Activated T-helper 17 cell treated with anti-CD3 and anti-CD28 coated beads, Interleukin-2, amount 50 U/mL, for 72 hours (primary cell): ENCODE results near the gene HDAC9. TPM values are rescaled to one million over a fixed set of nuclear protein-coding genes. Genes with fewer than 3 reads are reported as not detected.

Source experiments
- ATAC-seq: fragments of 150-1000 bp; cut with Tn5 transposase; replicated peaks from 2 replicates; pipeline ENCODE4 v1.10.0; 2021; ENCODE audit warnings: mild to moderate bottlenecking, moderate library complexity
- H3K27ac Mint-ChIP-seq: one replicate; pipeline ENCODE4 v1.8.0; 2022; ENCODE audit warnings: mixed read lengths
- H3K27me3 Mint-ChIP-seq: one replicate; pipeline ENCODE4 v1.8.0; 2022; ENCODE audit warnings: mixed read lengths
- H3K36me3 Mint-ChIP-seq: one replicate; pipeline ENCODE4 v1.8.0; 2022; ENCODE audit warnings: low read depth, mild to moderate bottlenecking, mixed read lengths
- H3K4me1 Mint-ChIP-seq: one replicate; pipeline ENCODE4 v1.8.0; 2022; ENCODE audit warnings: mixed read lengths
- H3K4me3 Mint-ChIP-seq: one replicate; pipeline ENCODE4 v1.8.0; 2022; ENCODE audit warnings: mild to moderate bottlenecking, mixed read lengths
- H3K9me3 Mint-ChIP-seq: one replicate; pipeline ENCODE4 v1.8.0; 2022; ENCODE audit warnings: mixed read lengths
- total RNA-seq, 2 donors: library from RNA; stranded (reverse); gene quantifications; one replicate each; pipeline ENCODE4 v1.2.3, GENCODE V29; 2022

The HDAC9 gene
- total RNA-seq, 2 donors from 2014 or later = 1.4 to 4.0 TPM

GRCh38 chr7:18473119-18473518, 22.4 kb upstream of the HDAC9 start:
- Mint-ChIP-seq H3K36me3 (no peaks in the 10 kb centered on the region), H3K27me3 (no peaks in the 10 kb centered on the region), H3K4me3 (no peak overlapping the region), H3K9me3 (no peaks in the 10 kb centered on the region), H3K27ac (no peak overlapping the region), H3K4me1 (no peaks in the 10 kb centered on the region)
- no peak for ATAC-seq

- Mint-ChIP-seq H3K36me3 (no peaks in the 10 kb centered on the region), H3K9me3 (no peaks in the 10 kb centered on the region), H3K27me3 (no peaks in the 10 kb centered on the region), H3K4me3 (no peak overlapping the region), H3K27ac (no peak overlapping the region), H3K4me1 (no peaks in the 10 kb centered on the region)
- ATAC-seq = no peak
Observed at GRCh38 chr7:18474944-18475343, 20.6 kb upstream of the HDAC9 start.

DNA sequence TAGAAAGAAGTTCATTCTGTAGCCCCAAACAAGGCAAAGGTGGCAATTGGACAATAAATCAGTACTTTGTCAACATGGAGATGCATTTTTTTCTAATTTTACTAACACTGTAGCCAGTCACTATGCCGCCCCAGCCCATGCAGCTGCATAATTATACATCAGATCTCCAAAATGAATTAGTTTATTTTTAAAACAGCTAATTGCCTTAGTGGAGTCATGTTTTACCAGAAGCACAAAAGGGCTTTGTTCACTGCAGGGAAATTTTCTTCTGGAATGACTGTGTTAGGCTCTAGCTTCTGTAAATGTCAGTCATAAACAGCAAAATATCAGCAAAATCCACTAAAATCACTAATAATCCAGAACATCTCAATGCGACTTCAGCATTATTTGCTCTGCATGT, 20.1 kb upstream of the HDAC9 start:
- Mint-ChIP-seq H3K4me3 (no peak overlapping the region), H3K27me3 (no peaks in the 10 kb centered on the region), H3K4me1 (no peaks in the 10 kb centered on the region), H3K9me3 (no peaks in the 10 kb centered on the region), H3K36me3 (no peaks in the 10 kb centered on the region), H3K27ac (no peak overlapping the region)
- no peak for ATAC-seq

DNA sequence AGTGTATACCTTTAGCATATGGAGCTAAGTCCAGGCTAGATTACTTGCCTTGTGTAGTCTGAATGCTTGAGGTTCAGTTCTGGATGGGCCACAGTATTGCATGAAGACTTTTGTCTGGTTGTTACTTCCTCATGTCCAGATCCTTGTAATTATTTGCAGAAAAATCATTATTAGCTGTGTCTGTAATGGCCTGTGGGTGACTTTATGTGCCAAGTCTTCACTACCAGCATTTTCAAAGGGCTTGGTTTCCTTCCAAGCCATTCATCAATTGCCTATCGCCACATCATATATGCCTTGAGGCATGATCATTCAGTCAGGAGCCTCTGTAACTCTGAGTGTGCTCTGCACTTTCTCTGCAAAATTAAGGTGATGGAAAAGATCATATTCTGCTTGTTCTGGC, 13.8 kb upstream of the HDAC9 start:
- no peak for ATAC-seq
- Mint-ChIP-seq H3K36me3 (no peaks in the 10 kb centered on the region), H3K9me3 (no peaks in the 10 kb centered on the region), H3K4me3 (no peak overlapping the region), H3K27ac (no peak overlapping the region), H3K27me3 (no peaks in the 10 kb centered on the region), H3K4me1 (no peaks in the 10 kb centered on the region)

- no peak overlapping the region for H3K4me3 Mint-ChIP-seq
Observed at GRCh38 chr7:18488049-18488448, 7.5 kb upstream of the HDAC9 start.

GRCh38 chr7:18489624-18490023, 5.9 kb upstream of the HDAC9 start:
- H3K4me3 Mint-ChIP-seq = no peak overlapping the region
- no peaks in the 10 kb centered on the region for H3K36me3 Mint-ChIP-seq
- H3K4me1 Mint-ChIP-seq = no peaks in the 10 kb centered on the region
- no peaks in the 10 kb centered on the region for H3K9me3 Mint-ChIP-seq
- peaks cover 3% of the 10 kb centered on the region for H3K27me3 Mint-ChIP-seq
- ATAC-seq = no peak
- H3K27ac Mint-ChIP-seq = no peak overlapping the region

More at GRCh38 chr7:18488049-18488448, 7.5 kb upstream of the HDAC9 start:
- Mint-ChIP-seq H3K36me3 (no peaks in the 10 kb centered on the region), H3K27me3 (no peaks in the 10 kb centered on the region), H3K27ac (no peak overlapping the region), H3K9me3 (no peaks in the 10 kb centered on the region), H3K4me1 (no peaks in the 10 kb centered on the region)
- no peak for ATAC-seq

DNA sequence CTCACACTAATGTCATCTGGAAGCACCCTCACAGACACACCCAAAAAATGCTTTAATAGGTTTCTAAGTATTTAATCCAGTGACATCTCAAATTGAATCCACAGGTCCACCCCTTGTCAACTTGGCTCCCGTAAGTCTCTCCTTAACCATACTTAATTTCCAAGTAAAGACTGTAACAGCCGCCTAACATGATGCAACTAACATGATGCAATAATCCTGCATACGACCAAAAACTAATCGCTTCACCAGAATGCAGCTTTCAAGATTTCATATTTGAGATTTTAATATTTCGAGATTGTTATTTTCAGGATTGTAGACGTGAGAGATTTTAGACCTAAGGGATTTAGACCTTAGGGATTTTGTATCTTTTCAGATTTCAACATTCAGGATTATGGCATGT, 3.7 kb upstream of the HDAC9 start:
- no peaks in the 10 kb centered on the region for H3K9me3 Mint-ChIP-seq
- ATAC-seq = no peak
- H3K36me3 Mint-ChIP-seq = no peaks in the 10 kb centered on the region
- peaks cover 5% of the 10 kb centered on the region for H3K4me1 Mint-ChIP-seq
- H3K27ac Mint-ChIP-seq = no peak overlapping the region
- H3K27me3 Mint-ChIP-seq = peaks cover 3% of the 10 kb centered on the region
- no peak overlapping the region for H3K4me3 Mint-ChIP-seq

- H3K4me3 Mint-ChIP-seq = no peak overlapping the region
- no peaks in the 10 kb centered on the region for H3K36me3 Mint-ChIP-seq
- H3K27ac Mint-ChIP-seq = no peak overlapping the region
- ATAC-seq = no peak
- H3K9me3 Mint-ChIP-seq = no peaks in the 10 kb centered on the region
- peaks cover 5% of the 10 kb centered on the region for H3K4me1 Mint-ChIP-seq
- H3K27me3 Mint-ChIP-seq = peaks cover 5% of the 10 kb centered on the region
Observed at GRCh38 chr7:18494406-18494805, 1.1 kb upstream of the HDAC9 start.

DNA sequence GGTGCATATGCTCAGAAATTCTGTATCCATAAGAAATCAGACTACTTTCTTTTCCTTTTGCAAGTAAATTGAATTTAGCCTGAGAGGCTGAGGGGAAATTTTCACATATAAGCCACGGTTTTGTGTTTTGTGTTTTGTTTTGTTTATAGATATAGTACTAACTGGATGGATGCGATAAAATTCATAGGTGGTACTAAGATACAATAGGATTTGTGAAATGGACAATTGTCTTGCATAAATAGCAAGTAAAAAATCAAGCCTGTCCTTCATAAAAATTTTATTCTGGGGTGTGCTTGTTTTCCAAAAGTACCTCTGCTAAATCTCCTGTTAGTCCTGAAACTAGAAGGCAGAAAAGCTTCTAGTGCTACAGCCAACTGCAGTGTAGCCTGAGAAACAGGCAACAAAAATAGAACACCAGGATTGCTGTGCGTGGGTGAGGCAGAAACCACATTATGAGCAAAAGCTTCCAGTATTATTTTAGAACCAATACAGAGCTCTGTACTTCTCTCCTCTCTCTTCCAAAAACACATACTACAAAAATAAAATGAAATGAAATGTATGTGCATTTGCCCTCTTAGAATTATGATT, 634 bp upstream of the HDAC9 start:
- no peaks in the 10 kb centered on the region for H3K9me3 Mint-ChIP-seq
- H3K27ac Mint-ChIP-seq = no peak overlapping the region
- no peaks in the 10 kb centered on the region for H3K36me3 Mint-ChIP-seq
- H3K4me3 Mint-ChIP-seq = peak overlapping the region; percentile 51
- peak; percentile 71 for ATAC-seq
- H3K4me1 Mint-ChIP-seq = peaks cover 5% of the 10 kb centered on the region
- H3K27me3 Mint-ChIP-seq = peaks cover 5% of the 10 kb centered on the region

DNA sequence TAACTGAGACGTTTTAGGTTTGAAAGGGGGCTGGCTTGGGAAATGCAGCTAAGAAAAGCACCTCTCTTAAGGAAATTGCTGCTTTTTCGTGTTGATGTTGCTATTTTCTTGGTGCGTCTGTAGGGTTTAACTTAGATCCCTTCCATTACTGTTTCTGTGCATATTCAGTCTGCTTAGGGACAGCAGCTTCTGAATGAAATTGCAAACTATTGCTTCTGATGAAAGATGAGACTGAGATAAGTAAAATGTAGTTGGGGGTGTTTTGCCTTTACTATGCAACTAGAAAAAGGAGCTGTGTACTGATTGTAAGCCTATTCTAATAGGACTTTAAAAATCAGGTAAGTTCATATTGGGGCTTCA, 772 bp downstream of the HDAC9 start:
- no peak for ATAC-seq
- Mint-ChIP-seq H3K27me3 (peaks cover 5% of the 10 kb centered on the region), H3K36me3 (no peaks in the 10 kb centered on the region), H3K27ac (no peak overlapping the region), H3K4me3 (peak overlapping the region; percentile 51), H3K9me3 (no peaks in the 10 kb centered on the region), H3K4me1 (peaks cover 5% of the 10 kb centered on the region)

- peaks cover 5% of the 10 kb centered on the region for H3K4me1 Mint-ChIP-seq
- peaks cover 5% of the 10 kb centered on the region for H3K27me3 Mint-ChIP-seq
- no peak overlapping the region for H3K27ac Mint-ChIP-seq
- no peak for ATAC-seq
- H3K4me3 Mint-ChIP-seq = no peak overlapping the region
- no peaks in the 10 kb centered on the region for H3K9me3 Mint-ChIP-seq
- H3K36me3 Mint-ChIP-seq = no peaks in the 10 kb centered on the region
Observed at GRCh38 chr7:18497082-18497481, 1.5 kb downstream of the HDAC9 start.

GRCh38 chr7:18497800-18498199, 2.3 kb downstream of the HDAC9 start:
- no peaks in the 10 kb centered on the region for H3K9me3 Mint-ChIP-seq
- H3K4me1 Mint-ChIP-seq = peaks cover 5% of the 10 kb centered on the region
- H3K27ac Mint-ChIP-seq = no peak overlapping the region

DNA sequence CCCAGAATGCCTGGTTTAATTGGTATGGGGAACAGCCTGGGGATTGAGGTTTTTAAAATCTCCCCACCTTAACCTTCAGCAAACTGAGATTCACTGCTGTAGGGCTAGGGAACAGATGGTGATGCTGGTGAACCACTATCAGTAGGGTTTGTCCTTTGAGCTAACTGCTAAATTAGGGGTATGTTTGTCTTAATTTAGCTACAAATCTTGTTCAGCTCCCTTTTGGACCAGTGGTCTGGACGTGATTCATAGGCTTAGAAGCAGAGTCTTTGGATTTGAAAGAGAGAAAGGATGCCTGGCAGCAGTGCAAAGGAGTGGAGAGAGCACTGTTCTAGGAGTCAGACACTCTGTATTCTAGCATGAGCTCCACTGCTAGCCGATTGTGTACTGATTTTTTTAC, 2.8 kb downstream of the HDAC9 start:
- H3K27ac Mint-ChIP-seq = no peak overlapping the region
- H3K4me1 Mint-ChIP-seq = peaks cover 5% of the 10 kb centered on the region
- no peak for ATAC-seq
- H3K36me3 Mint-ChIP-seq = no peaks in the 10 kb centered on the region
- peaks cover 5% of the 10 kb centered on the region for H3K27me3 Mint-ChIP-seq
- no peak overlapping the region for H3K4me3 Mint-ChIP-seq
- H3K9me3 Mint-ChIP-seq = no peaks in the 10 kb centered on the region

More at GRCh38 chr7:18497800-18498199, 2.3 kb downstream of the HDAC9 start:
- H3K4me3 Mint-ChIP-seq = no peak overlapping the region
- no peak for ATAC-seq
- H3K36me3 Mint-ChIP-seq = no peaks in the 10 kb centered on the region
- peaks cover 5% of the 10 kb centered on the region for H3K27me3 Mint-ChIP-seq

GRCh38 chr7:18499407-18500177, 4.0 kb downstream of the HDAC9 start:
- H3K4me1 Mint-ChIP-seq = peaks cover 5% of the 10 kb centered on the region
- H3K36me3 Mint-ChIP-seq = no peaks in the 10 kb centered on the region
- ATAC-seq = no peak
- peaks cover 2% of the 10 kb centered on the region for H3K27me3 Mint-ChIP-seq
- no peak overlapping the region for H3K27ac Mint-ChIP-seq
- no peak overlapping the region for H3K4me3 Mint-ChIP-seq
- no peaks in the 10 kb centered on the region for H3K9me3 Mint-ChIP-seq

DNA sequence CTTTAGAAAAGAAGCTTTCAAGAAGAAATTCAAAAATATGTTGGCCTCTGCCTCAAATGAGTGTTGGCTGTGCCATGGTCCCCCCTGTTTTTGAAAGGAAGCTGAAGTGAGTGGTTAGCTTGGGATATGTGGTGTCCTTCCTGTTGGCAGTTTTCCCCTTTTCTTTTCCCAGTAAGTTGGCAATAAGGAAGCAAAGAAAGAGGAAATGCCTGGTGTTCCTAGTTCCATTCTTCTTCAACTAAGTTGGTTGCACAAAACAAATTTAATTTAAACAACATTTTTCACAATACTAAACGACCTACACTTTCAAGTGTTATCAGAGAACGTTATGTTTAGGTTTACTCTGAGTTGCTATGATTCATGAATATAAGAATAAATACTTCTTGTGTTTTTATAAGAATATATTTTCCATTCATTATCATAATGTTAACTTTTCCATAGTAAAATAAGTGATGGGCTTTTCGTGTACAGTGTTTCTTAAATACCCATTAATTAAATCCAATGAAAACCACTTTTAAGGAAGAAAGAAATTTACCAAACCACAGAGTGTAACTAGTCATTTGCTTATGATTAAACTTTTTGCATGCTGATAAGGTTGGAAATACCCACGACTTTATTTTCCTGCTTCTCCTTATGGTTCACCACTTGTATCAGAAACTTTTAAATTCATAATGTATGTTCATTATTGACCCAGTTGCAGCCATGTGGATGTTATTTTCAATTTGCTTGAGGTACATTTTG, 7.7 kb downstream of the HDAC9 start:
- H3K9me3 Mint-ChIP-seq = no peaks in the 10 kb centered on the region
- no peak overlapping the region for H3K27ac Mint-ChIP-seq
- H3K4me1 Mint-ChIP-seq = no peaks in the 10 kb centered on the region
- H3K27me3 Mint-ChIP-seq = no peaks in the 10 kb centered on the region
- no peak overlapping the region for H3K4me3 Mint-ChIP-seq
- H3K36me3 Mint-ChIP-seq = no peaks in the 10 kb centered on the region
- no peak for ATAC-seq
